Measurements from ENCODE around the gene C16orf87. TPM values are rescaled to one million over a fixed set of nuclear protein-coding genes. Genes with fewer than 3 reads are reported as not detected.
A peak's percentile ranks its signal among the peaks of the same experiment; 100 is the strongest.

C16orf87 gene
- total and polyA plus RNA-seq, 9 of the 15 experiments (the other 6 are each of a cell fraction or from before 2014, with no cell fraction given), result 7.8 to 16.7 (median 10.5) TPM

DNA sequence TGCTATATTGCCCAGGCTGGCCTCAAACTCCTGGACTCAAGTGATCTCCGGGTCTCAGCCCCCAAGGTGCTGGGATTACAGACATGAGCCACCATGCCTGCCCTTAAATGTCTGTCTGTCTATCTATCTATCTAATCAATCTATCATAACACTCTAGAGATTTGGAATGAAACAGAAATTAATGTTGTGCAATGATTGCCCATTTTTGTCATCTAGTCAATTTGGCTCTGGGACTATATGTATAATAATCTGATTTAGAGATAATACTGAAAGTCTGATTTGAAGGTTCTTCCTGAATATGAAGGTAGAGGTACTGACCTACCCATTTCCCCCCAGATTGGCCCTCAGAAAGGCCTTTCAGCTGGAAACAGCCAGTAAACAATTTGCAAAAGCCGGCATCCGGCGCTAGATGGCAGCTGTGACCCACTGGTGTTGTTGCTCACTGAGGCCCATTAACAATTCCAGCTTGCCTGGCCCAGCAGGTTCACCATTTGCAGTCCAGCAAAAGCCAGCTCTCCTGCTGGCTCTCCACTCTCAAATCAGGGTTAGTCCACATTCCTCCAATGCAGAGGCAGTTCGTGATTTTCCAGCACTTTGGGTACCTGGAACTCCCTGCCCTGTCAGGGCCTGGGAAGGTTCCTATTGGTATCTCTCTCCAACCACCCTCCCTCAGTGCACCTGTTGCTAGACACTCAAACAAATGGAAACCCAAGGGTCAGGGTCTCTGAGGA, 22.9 kb upstream of the C16orf87 start:
- peaks cover 6% of the 10 kb centered on the region for H4K20me1 ChIP-seq (replicated peaks; ENCODE audit: control insufficient read depth, insufficient read depth, low read length)
- H3K4me3 ChIP-seq, result no peak overlapping the region
- ATAC-seq, result peak; percentile 92
- H3K9me3 ChIP-seq (replicated peaks; ENCODE audit: control insufficient read depth, insufficient read depth, low read depth, low read length), result no peaks in the 10 kb centered on the region
- no peaks in the 10 kb centered on the region for H3K36me3 ChIP-seq (ENCODE audit: control insufficient read depth, insufficient read depth, low read length)
- POLR2A ChIA-PET, result interaction anchor here (0.6 to 1.6 kb wide), 7 partner anchors 9 to 869 kb away, joined by 3 to 5 read pairs (median 3); partner anchors contain the start of gene GPT2
- WGBS (ENCODE audit: insufficient coverage, low coverage, missing lambda C conversion rate), result 0% methylated on average over 5 of the region's 5 CpGs
- BruUV-seq (replicated peaks), result no TSS peak
- in situ Hi-C loops (cut with MboI) (no loop called here), intact Hi-C loops (cut with micrococcal nuclease) (loop anchor here (1.0 to 10.0 kb wide), 3 partner anchors 55 to 1311 kb away; no protein-coding TSS in a partner anchor)
- FAIRE-seq, result peak; percentile 89
- H2AFZ ChIP-seq (ENCODE audit: low read depth, low read length), result no peak overlapping the region
- H3K79me2 ChIP-seq (ENCODE audit: control insufficient read depth, insufficient read depth, low read length), result no peaks in the 10 kb centered on the region
- CTCF ChIA-PET (ENCODE audit: low intra/inter-chr PET ratio), result interaction anchor here (0.8 to 2.2 kb wide), 5 partner anchors 52 to 1302 kb away, joined by 3 to 24 read pairs (median 6); partner anchors contain the start of gene ABCC12
- H3K4me1 ChIP-seq (replicated peaks in 1 of 2; ENCODE audit: control insufficient read depth in 2 of 2, insufficient read depth in 2 of 2, low read length in 2 of 2), result peaks cover 0 to 6% of the 10 kb centered on the region in 2 experiments; a peak in 1 of 5 replicates
- DNase-seq (ENCODE audit: extremely low read depth in 1 of 4, low spot score in 3 of 4), result peak; percentile 60 to 77 (median 68)
- no peak overlapping the region for H3K9ac ChIP-seq (ENCODE audit: insufficient read depth in 1 of 2, low read depth in 2 of 2, low read length in 2 of 2)
- H3K27me3 ChIP-seq (ENCODE audit: control insufficient read depth in 2 of 2, insufficient read depth in 2 of 2, low read length in 2 of 2), result peaks cover 0 to 10% of the 10 kb centered on the region in 2 experiments; a peak in 3 of 5 replicates
- H3K27ac ChIP-seq (ENCODE audit: extremely low read depth, low read depth, low read length), result no peak overlapping the region
- no peaks in the 10 kb centered on the region for H3K9me1 ChIP-seq (ENCODE audit: control insufficient read depth, insufficient read depth, low read length)
- no peak overlapping the region for H3K4me2 ChIP-seq (ENCODE audit: insufficient read depth, low read length)
- TF ChIP-seq SMC3 (conservative IDR thresholded peaks at IDR 0.05; ENCODE audit: insufficient read depth, low read depth, low read length) (peak; percentile 83), CEBPB (tag; IDR thresholded peaks at IDR 0.05) (peak; percentile 73), KLF16 (IDR thresholded peaks at IDR 0.05) (0 out of 2 replicates have a peak, but pooled peaks have one; percentile 51), RAD21 (CRISPR knock-in tag; conservative IDR thresholded peaks at IDR 0.05 in 1 of 2, IDR thresholded peaks at IDR 0.05 in 1 of 2) (peak; percentile 86 to 94), SIRT6 (IDR thresholded peaks at IDR 0.05; ENCODE audit: low read depth, low read length) (no peak), RCOR1 (IDR thresholded peaks at IDR 0.05; ENCODE audit: borderline replicate concordance in 1 of 2, low read depth in 2 of 2, low read length in 2 of 2) (0 out of 4 replicates have a peak, but pooled peaks of 1 of the 2 experiments have one; percentile 6), JUND (IDR thresholded peaks at IDR 0.05; ENCODE audit: borderline replicate concordance, low read depth, low read length) (0 out of 2 replicates have a peak, but pooled peaks have one; percentile 8), JUND (tag; IDR thresholded peaks at IDR 0.05; ENCODE audit: borderline replicate concordance, low read depth, low read length) (no peak)
- TF ChIP-seq, protein P1, sequence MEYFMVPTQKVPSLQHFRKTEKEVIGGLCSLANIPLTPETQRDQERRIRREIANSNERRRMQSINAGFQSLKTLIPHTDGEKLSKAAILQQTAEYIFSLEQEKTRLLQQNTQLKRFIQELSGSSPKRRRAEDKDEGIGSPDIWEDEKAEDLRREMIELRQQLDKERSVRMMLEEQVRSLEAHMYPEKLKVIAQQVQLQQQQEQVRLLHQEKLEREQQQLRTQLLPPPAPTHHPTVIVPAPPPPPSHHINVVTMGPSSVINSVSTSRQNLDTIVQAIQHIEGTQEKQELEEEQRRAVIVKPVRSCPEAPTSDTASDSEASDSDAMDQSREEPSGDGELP (CRISPR knock-in tag; IDR thresholded peaks at IDR 0.05; ENCODE audit: borderline replicate concordance), result 0 out of 2 replicates have a peak, but pooled peaks have one; percentile 49
- TF ChIP-seq, protein P2, sequence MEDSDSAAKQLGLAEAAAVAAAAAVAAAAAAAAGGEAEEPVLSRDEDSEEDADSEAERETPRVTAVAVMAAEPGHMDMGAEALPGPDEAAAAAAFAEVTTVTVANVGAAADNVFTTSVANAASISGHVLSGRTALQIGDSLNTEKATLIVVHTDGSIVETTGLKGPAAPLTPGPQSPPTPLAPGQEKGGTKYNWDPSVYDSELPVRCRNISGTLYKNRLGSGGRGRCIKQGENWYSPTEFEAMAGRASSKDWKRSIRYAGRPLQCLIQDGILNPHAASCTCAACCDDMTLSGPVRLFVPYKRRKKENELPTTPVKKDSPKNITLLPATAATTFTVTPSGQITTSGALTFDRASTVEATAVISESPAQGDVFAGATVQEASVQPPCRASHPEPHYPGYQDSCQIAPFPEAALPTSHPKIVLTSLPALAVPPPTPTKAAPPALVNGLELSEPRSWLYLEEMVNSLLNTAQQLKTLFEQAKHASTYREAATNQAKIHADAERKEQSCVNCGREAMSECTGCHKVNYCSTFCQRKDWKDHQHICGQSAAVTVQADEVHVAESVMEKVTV (CRISPR knock-in tag; IDR thresholded peaks at IDR 0.05), result peak; percentile 84
- TF ChIP-seq, protein P3, sequence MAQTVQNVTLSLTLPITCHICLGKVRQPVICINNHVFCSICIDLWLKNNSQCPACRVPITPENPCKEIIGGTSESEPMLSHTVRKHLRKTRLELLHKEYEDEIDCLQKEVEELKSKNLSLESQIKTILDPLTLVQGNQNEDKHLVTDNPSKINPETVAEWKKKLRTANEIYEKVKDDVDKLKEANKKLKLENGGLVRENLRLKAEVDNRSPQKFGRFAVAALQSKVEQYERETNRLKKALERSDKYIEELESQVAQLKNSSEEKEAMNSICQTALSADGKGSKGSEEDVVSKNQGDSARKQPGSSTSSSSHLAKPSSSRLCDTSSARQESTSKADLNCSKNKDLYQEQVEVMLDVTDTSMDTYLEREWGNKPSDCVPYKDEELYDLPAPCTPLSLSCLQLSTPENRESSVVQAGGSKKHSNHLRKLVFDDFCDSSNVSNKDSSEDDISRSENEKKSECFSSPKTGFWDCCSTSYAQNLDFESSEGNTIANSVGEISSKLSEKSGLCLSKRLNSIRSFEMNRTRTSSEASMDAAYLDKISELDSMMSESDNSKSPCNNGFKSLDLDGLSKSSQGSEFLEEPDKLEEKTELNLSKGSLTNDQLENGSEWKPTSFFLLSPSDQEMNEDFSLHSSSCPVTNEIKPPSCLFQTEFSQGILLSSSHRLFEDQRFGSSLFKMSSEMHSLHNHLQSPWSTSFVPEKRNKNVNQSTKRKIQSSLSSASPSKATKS (CRISPR knock-in tag; IDR thresholded peaks at IDR 0.05), result no peak
- TF ChIP-seq, protein P4, sequence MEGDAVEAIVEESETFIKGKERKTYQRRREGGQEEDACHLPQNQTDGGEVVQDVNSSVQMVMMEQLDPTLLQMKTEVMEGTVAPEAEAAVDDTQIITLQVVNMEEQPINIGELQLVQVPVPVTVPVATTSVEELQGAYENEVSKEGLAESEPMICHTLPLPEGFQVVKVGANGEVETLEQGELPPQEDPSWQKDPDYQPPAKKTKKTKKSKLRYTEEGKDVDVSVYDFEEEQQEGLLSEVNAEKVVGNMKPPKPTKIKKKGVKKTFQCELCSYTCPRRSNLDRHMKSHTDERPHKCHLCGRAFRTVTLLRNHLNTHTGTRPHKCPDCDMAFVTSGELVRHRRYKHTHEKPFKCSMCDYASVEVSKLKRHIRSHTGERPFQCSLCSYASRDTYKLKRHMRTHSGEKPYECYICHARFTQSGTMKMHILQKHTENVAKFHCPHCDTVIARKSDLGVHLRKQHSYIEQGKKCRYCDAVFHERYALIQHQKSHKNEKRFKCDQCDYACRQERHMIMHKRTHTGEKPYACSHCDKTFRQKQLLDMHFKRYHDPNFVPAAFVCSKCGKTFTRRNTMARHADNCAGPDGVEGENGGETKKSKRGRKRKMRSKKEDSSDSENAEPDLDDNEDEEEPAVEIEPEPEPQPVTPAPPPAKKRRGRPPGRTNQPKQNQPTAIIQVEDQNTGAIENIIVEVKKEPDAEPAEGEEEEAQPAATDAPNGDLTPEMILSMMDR (IDR thresholded peaks at IDR 0.05 in 2 of 3, conservative IDR thresholded peaks at IDR 0.05 in 1 of 3; ENCODE audit: insufficient read depth in 2 of 3, low read depth in 1 of 3, low read length in 3 of 3), result peak; percentile 89 to 94 (median 91)
